Muscle layer of duodenum (tissue), 2 donors: ENCODE results near the gene SNAPC3.

ENCODE experiments used
- H3K27ac ChIP-seq: one replicate; pipeline ENCODE4 v1.7.0; 2013; ENCODE audit warnings: mild to moderate bottlenecking, low read length
- H3K27me3 ChIP-seq: one replicate; pipeline ENCODE4 v1.7.0; 2013; ENCODE audit warnings: low read depth, mild to moderate bottlenecking, control low read depth, low read length
- H3K36me3 ChIP-seq, 2 donors: one replicate each; pipeline ENCODE4 v1.7.0; 2013; ENCODE audit warnings: low read length in 2 of 2, control low read depth in 1 of 2, mild to moderate bottlenecking in 1 of 2; ENCODE audit not compliant: insufficient read depth in 2 of 2, control insufficient read depth in 1 of 2
- H3K4me1 ChIP-seq, 2 donors: one replicate each; pipeline ENCODE4 v1.7.0; 2013; ENCODE audit warnings: low read length in 2 of 2, mild to moderate bottlenecking in 2 of 2, control low read depth in 1 of 2, moderate library complexity in 1 of 2; ENCODE audit not compliant: insufficient read depth in 2 of 2, control insufficient read depth in 1 of 2
- H3K4me3 ChIP-seq, 2 donors: one replicate each; pipeline ENCODE4 v1.7.0; 2013; ENCODE audit warnings: low read length in 2 of 2, low read depth in 1 of 2, mild to moderate bottlenecking in 1 of 2
- H3K9me3 ChIP-seq, 2 donors: one replicate each; pipeline ENCODE4 v1.7.0; 2013; ENCODE audit warnings: low read length in 2 of 2, control low read depth in 1 of 2, mild to moderate bottlenecking in 1 of 2; ENCODE audit not compliant: control insufficient read depth in 1 of 2
- donor health status: healthy.

Gene SNAPC3

GRCh38 chr9:15492485-15493150 is 69.9 kb downstream of the SNAPC3 start:
- H3K27me3 ChIP-seq = no peaks in the 10 kb centered on the region
- no peaks in the 10 kb centered on the region for H3K36me3 ChIP-seq
- H3K4me1 ChIP-seq = no peaks in the 10 kb centered on the region
- H3K9me3 ChIP-seq = no peaks in the 10 kb centered on the region
- H3K4me3 ChIP-seq = no peak overlapping the region
- H3K27ac ChIP-seq = no peak overlapping the region

- Histone ChIP-seq H3K36me3 (peaks cover 5 to 9% of the 10 kb centered on the region in 2 donors), H3K4me1 (no peaks in the 10 kb centered on the region), H3K27me3 (no peaks in the 10 kb centered on the region), H3K9me3 (no peaks in the 10 kb centered on the region), H3K27ac (no peak overlapping the region), H3K4me3 (no peak overlapping the region)
Measured at GRCh38 chr9:15498246-15498995, 75.7 kb downstream of the SNAPC3 start.

DNA sequence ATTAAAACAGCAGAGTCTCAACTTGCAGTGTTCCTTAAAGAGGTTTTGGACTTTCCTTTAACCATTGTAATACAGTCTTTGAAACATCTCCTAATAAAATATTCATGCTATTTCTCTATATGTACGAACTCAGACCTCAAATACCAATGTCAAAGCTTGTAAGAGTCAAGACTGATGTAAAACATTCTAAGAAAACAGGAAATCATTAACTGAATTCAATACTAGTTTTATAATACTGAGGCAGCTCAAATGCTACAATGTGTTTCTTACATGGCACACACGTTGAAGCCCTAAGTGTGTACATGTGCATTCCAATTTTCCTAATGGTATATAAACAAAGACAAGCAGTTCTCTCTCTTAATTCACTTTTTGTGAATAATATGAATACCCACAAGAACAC is 76.5 kb downstream of the SNAPC3 start:
- Histone ChIP-seq H3K9me3 (no peaks in the 10 kb centered on the region), H3K27ac (no peak overlapping the region), H3K27me3 (no peaks in the 10 kb centered on the region), H3K4me3 (no peak overlapping the region), H3K36me3 (peaks cover 5 to 9% of the 10 kb centered on the region in 2 donors), H3K4me1 (no peaks in the 10 kb centered on the region)

- Histone ChIP-seq H3K9me3 (no peaks in the 10 kb centered on the region), H3K4me1 (no peaks in the 10 kb centered on the region), H3K27me3 (no peaks in the 10 kb centered on the region), H3K27ac (no peak overlapping the region), H3K36me3 (peaks cover 11 to 23% of the 10 kb centered on the region in 2 donors), H3K4me3 (no peak overlapping the region)
Measured at GRCh38 chr9:15501179-15501578, 78.5 kb downstream of the SNAPC3 start.

GRCh38 chr9:15501803-15502202 is 79.1 kb downstream of the SNAPC3 start:
- Histone ChIP-seq H3K4me1 (no peaks in the 10 kb centered on the region), H3K36me3 (peaks cover 16 to 26% of the 10 kb centered on the region in 2 donors), H3K27ac (no peak overlapping the region), H3K4me3 (no peak overlapping the region), H3K27me3 (no peaks in the 10 kb centered on the region), H3K9me3 (no peaks in the 10 kb centered on the region)

- Histone ChIP-seq H3K36me3 (peaks cover 20 to 21% of the 10 kb centered on the region in 2 donors), H3K27me3 (no peaks in the 10 kb centered on the region), H3K4me1 (peaks cover 6 to 12% of the 10 kb centered on the region in 2 donors)
Measured at GRCh38 chr9:15505921-15506320, 83.2 kb downstream of the SNAPC3 start.

DNA sequence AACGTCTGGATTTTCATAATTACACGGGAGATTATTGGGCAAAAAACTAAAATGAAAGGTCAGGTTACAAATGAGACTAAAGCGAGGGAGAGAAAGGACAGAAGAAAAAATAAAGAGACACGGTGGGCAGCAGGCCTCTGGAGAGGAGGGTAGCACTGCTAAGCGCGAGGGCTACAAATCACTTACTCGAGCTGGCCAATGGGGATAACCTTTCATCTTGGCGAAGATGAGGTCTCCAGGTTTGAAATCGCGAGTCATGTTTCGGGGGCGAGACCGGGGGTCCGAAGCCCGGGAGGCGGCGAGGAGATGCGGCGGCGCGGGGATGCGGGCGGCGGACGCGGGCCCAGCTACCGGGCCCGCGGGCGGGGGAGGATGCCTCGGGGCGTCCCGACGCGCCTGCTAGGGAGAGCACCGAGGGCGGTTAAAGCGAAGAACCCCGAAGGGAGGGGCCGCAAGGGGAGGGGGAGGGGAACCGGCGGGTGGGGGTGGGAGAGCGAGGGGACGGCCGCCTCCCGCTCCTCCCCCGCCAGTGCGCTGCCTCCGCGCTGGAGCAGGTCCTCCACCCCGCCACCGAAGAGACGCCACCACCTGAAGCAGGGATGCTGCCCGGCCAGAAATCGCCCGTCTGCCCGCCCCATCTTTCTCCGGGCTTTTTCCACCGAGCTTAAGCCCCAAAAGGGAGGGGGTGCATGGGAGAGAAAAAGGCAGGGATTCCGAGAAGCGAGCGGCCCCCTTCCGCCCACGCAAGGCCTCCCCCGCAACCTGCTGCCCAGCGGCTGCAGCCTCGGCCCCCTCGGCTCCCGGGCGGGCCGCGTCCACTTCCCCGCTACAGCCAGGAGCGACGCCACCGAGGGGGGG is 87.5 kb downstream of the SNAPC3 start:
- no peaks in the 10 kb centered on the region for H3K27me3 ChIP-seq
- peaks cover 6 to 18% of the 10 kb centered on the region in 2 donors for H3K4me1 ChIP-seq
- no peaks in the 10 kb centered on the region for H3K9me3 ChIP-seq
- no peak overlapping the region for H3K27ac ChIP-seq
- peak overlapping the region; percentile 62 to 98 for H3K4me3 ChIP-seq
- peaks cover 11 to 16% of the 10 kb centered on the region in 2 donors for H3K36me3 ChIP-seq

More at GRCh38 chr9:15505921-15506320, 83.2 kb downstream of the SNAPC3 start:
- no peak overlapping the region for H3K27ac ChIP-seq
- no peak overlapping the region for H3K4me3 ChIP-seq
- no peaks in the 10 kb centered on the region for H3K9me3 ChIP-seq

DNA sequence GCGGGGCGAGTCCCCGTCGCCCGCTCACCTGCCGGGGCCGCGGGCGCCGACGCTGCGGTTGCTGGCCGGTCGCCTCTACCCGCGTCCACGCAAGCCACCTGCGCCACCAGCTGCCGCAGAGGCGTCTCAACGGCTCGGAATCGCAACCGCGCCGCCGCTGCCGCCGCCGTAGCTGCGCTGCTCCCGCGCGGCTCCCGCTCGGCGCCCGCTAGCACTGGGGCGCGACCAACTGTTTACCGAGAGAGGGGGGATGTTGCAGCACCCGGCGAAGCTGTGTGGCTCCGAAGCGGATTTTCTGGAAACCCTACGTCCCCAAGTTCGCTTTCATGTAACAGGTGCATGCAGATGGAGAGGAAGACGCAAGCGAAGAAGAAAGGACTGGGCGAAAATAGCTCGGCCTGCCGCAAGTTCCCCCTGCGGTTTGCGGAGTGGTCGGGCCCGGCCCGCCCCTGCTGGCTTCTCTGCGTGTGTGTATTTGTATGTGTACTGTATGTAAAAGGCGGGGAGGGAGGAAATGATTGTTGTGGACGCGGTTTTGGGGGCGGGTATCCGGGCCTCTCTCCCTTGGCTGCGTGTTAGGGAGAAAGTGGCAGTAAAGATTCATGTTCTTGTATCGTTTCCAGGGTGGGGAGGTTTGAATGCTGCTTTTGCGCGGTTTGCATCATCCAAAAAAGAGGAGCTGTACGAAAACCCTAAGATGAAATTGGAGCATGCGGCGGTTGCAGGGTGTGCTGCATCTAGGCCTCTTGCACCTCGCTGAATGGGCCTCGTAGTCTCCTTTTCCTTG is 88.3 kb downstream of the SNAPC3 start, which contains the start of gene PSIP1:
Gene PSIP1, minus strand, starts transcription at position 182 of the 787 bp plus-strand sequence. CDS start 782 bp downstream, outside the sequence.
- H3K27ac ChIP-seq = peak within 1 kb of the TSS; percentile 91
- H3K9me3 ChIP-seq = no peaks in the 10 kb centered on the region
- H3K4me1 ChIP-seq = peaks cover 6 to 18% of the 10 kb centered on the region in 2 donors
- H3K36me3 ChIP-seq = peaks cover 6 to 12% of the 10 kb centered on the region in 2 donors
- no peaks in the 10 kb centered on the region for H3K27me3 ChIP-seq
- H3K4me3 ChIP-seq = peak within 1 kb of the TSS; percentile 62 to 98
